Uterus (tissue), 4 donors: ENCODE data around the gene CNIH2. TPM values are rescaled to one million over a fixed set of nuclear protein-coding genes. Genes with fewer than 3 reads are reported as not detected.
"Not testable (repeated sequence)": the region's sequence is repeated elsewhere in the genome, so short reads cannot be mapped to it uniquely, and the experiment has no call there.

Source experiments
- DNase-seq, 2 donors: peaks; one replicate each; pipeline ENCODE4 v3.0.0-alpha.2; 2019 to 2020
- H3K27ac ChIP-seq, 2 donors: fragments of 200-600 bp; sonication (generic); 1 replicate in 1 of 2; 2 replicates in 1 of 2; pipeline ENCODE4 v1.5.1; 2016 to 2018
- H3K27me3 ChIP-seq, 2 donors: fragments of 200-600 bp; sonication (generic); one replicate each; pipeline ENCODE4 v1.5.1; 2018 to 2019; ENCODE audit warnings: control low read depth in 1 of 2
- H3K36me3 ChIP-seq, 2 donors: fragments of 200-600 bp; sonication (generic); one replicate each; pipeline ENCODE4 v1.5.1; 2019; ENCODE audit warnings: control low read depth in 1 of 2
- H3K4me1 ChIP-seq, 2 donors: fragments of 200-600 bp; sonication (generic); one replicate each; pipeline ENCODE4 v1.5.1; 2018 to 2019; ENCODE audit warnings: control low read depth in 1 of 2
- H3K4me3 ChIP-seq, 2 donors: fragments of 200-600 bp; sonication (generic); 1 replicate in 1 of 2; 2 replicates in 1 of 2; pipeline ENCODE4 v1.5.1; 2018 to 2019; ENCODE audit warnings: mild to moderate bottlenecking in 1 of 2
- H3K9me3 ChIP-seq, 2 donors: fragments of 200-600 bp; sonication (generic); one replicate each; pipeline ENCODE4 v1.5.1; 2019; ENCODE audit warnings: control low read depth in 1 of 2
- POLR2A ChIP-seq, 2 donors: fragments of 450-650 bp; IDR thresholded peaks; one replicate each; pipeline ENCODE4 v1.6.1; 2016; ENCODE audit warnings: antibody characterized with exemption in 2 of 2, mild to moderate bottlenecking in 1 of 2, moderate library complexity in 1 of 2
- intact Hi-C: fragments of 100-400 bp; cut with DNase I; formaldehyde crosslinking; loops from one replicate; pipeline ENCODE4 v1.15.1; 2023; ENCODE audit warnings: low total_unique reads
- total RNA-seq, 4 donors: library from RNA; depleted of rRNA in 3 of 4; stranded (reverse); fragments of >200 nt in 3 of 4; gene quantifications; one replicate each; pipeline versions ENCODE4 v1.1.0 to v1.2.4, GENCODE V29; 2014 to 2023
- TF ChIP-seq, protein P1 (sequence below), 4 experiments: fragments of 200-600 bp in 2 of 4; fragments of 450-650 bp in 2 of 4; sonication (generic) in 2 of 4; IDR thresholded peaks; one replicate each; pipeline ENCODE4 v1.5.1; 2016 to 2019; ENCODE audit warnings: antibody characterized with exemption in 4 of 4, mild to moderate bottlenecking in 2 of 4, moderate library complexity in 1 of 4
- donor health status: DM: yes; HTN: yes; CAD: no.

The CNIH2 gene
- total RNA-seq, 4 donors from 2014 or later: 1.2 to 1.5 TPM; not detected in 2

DNA sequence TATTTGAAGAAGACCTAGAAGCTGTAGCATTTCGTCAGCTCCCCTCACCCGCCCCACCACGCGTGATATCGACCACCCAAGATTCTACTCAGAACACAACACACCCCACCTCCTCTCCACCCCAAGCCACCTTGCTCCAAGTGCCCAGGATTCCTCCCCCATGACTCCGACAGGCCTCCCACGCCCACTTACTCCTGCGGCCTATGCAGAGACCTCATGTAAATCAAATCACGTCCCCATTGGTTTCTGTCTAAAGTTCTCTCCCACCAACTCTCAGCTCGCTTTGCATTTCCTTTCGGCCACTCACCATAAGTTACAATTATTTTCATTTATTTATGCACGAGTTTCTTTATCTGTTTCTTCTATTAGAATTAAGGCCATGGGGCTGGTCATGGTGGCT is 24.7 kb downstream of the CNIH2 start:
- TF ChIP-seq POLR2A (IDR thresholded peaks at IDR 0.05): no peak
- TF ChIP-seq, protein P1, sequence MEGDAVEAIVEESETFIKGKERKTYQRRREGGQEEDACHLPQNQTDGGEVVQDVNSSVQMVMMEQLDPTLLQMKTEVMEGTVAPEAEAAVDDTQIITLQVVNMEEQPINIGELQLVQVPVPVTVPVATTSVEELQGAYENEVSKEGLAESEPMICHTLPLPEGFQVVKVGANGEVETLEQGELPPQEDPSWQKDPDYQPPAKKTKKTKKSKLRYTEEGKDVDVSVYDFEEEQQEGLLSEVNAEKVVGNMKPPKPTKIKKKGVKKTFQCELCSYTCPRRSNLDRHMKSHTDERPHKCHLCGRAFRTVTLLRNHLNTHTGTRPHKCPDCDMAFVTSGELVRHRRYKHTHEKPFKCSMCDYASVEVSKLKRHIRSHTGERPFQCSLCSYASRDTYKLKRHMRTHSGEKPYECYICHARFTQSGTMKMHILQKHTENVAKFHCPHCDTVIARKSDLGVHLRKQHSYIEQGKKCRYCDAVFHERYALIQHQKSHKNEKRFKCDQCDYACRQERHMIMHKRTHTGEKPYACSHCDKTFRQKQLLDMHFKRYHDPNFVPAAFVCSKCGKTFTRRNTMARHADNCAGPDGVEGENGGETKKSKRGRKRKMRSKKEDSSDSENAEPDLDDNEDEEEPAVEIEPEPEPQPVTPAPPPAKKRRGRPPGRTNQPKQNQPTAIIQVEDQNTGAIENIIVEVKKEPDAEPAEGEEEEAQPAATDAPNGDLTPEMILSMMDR (IDR thresholded peaks at IDR 0.05): no peak
- DNase-seq: no peak
- intact Hi-C loops: no loop called here
- Histone ChIP-seq H3K36me3 (no peaks in the 10 kb centered on the region), H3K27me3 (no peaks in the 10 kb centered on the region), H3K9me3 (no peaks in the 10 kb centered on the region), H3K4me1 (no peaks in the 10 kb centered on the region), H3K4me3 (no peak overlapping the region), H3K27ac (no peak overlapping the region)

DNA sequence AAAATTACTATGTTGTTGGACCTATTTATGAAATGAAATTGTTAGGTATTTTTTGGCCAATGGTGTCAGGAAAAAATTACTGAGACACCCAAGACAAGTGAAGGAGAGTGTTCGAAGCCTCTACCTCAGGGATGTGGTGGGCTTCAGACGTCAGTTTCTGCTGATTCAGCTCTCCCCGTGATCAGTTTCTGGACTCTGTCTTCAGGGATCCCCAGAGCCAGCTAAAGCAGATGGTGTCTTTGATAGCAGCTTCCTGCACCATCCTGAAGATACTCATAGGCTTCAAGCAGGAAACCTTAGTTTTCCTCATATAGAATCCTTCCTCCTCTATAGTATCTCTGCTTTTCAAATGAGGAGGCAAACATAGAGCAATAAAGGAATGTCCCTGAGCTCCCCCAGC is 31.5 kb downstream of the CNIH2 start:
- intact Hi-C loops: no loop called here
- H3K27ac ChIP-seq: no peak overlapping the region
- H3K4me1 ChIP-seq: peaks cover 0 to 8% of the 10 kb centered on the region in 2 donors
- no peaks in the 10 kb centered on the region for H3K27me3 ChIP-seq
- DNase-seq: no peak
- TF ChIP-seq, protein P1 (IDR thresholded peaks at IDR 0.05): no peak
- no peak for TF ChIP-seq POLR2A (IDR thresholded peaks at IDR 0.05)
- no peaks in the 10 kb centered on the region for H3K9me3 ChIP-seq
- H3K4me3 ChIP-seq: no peak overlapping the region
- H3K36me3 ChIP-seq: no peaks in the 10 kb centered on the region

DNA sequence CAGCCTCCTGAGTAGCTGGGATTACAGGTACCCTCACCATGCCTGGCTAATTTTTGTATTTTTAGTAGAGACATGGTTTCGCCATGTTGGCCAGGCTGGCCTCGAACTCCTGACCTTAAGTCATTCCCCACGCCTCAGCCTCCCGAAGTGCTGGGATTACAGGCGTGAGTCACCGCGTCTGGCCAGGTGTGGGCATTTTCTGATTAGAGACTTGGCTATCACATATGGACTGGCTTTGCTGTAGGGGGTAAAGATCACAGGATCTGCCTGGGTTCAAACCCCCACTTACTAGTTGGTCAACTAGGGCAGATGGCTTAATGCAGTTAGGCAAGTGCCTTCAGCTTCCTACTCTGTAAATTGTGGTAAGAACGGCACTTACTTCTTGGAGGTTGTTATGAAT is 32.3 kb downstream of the CNIH2 start:
- no peak overlapping the region for H3K4me3 ChIP-seq
- peaks cover 0 to 8% of the 10 kb centered on the region in 2 donors for H3K4me1 ChIP-seq
- H3K27ac ChIP-seq: no peak overlapping the region
- no peaks in the 10 kb centered on the region for H3K36me3 ChIP-seq
- TF ChIP-seq, protein P1 (IDR thresholded peaks at IDR 0.05): no peak
- TF ChIP-seq POLR2A (IDR thresholded peaks at IDR 0.05): no peak
- H3K27me3 ChIP-seq: no peaks in the 10 kb centered on the region
- intact Hi-C loops: no loop called here
- DNase-seq: no peak
- H3K9me3 ChIP-seq: no peaks in the 10 kb centered on the region

DNA sequence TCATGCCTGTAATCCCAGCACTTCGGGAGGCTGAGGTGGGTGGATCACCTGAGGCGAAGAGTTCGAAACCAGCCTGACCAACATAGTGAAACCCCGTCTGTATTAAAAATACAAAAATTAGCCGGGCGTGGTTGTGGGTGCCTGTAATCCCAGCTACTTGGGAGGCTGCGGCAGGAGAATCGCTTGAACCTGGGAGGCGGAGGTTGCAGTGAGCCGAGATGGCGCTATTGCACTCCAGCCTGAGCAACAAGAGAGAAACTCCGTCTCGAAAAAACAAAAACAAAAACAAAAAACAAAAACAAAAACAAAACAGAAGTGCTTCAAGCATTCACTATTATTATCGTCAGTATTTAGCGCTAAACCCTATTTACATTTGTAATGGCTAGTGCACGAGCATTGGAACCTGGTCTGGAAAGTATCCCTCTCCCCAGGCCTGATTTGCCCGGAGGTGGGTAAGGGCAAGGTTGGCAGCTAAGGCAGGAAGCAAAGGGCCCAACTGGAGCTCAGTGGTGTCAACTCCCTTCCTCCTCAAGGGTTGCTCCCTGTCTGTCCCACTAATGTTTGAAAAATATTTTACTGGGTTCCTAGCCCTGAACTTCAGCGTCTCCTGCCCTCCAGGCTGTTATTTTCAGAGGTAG is 32.9 kb downstream of the CNIH2 start:
- intact Hi-C loops, H3K4me3 ChIP-seq, H3K4me1 ChIP-seq, H3K36me3 ChIP-seq, DNase-seq, H3K9me3 ChIP-seq, H3K27me3 ChIP-seq: not testable (repeated sequence)
- H3K27ac ChIP-seq: peak overlapping the region in 1 of 2 donors; percentile 93

DNA sequence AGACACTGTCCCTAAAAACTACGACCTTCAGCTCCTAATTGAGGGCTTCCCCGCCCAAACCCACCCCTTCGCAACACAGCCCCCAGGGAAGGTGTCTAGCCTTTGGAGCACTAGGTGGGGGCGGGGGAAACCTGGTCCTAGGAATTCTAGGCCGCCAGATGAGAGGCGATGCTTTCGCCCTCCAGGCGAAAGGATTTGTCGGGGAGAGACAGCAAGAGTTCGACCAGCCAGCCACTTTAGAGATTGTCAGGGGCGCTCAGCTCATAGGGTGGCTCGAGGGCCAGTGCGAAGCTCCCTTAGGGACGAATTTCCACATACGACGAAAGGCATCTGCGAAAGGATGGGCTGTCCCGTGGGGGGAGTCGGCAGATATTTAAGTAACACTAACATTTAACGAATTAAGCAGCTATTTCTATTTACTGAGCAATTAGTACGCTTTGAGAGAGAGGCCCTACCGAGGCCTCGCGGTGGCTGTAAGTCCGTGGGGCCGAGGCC is 33.5 kb downstream of the CNIH2 start:
- Histone ChIP-seq H3K27ac (peak overlapping the region; percentile 86 to 93), H3K4me1 (peaks cover 0 to 8% of the 10 kb centered on the region in 2 donors), H3K9me3 (no peaks in the 10 kb centered on the region), H3K36me3 (no peaks in the 10 kb centered on the region), H3K4me3 (peak overlapping the region; percentile 43 to 45), H3K27me3 (no peaks in the 10 kb centered on the region)
- intact Hi-C loops: no loop called here
- no peak for TF ChIP-seq POLR2A (IDR thresholded peaks at IDR 0.05)
- TF ChIP-seq, protein P1 (IDR thresholded peaks at IDR 0.05): peak in 1 of 4 experiments; percentile 93
- DNase-seq: no peak
